ENCODE measurements around the gene CHURC1.

- TF ChIP-seq RAD21 (CRISPR knock-in tag; IDR thresholded peaks at IDR 0.05) (no peak), CAMTA2 (CRISPR knock-in tag; IDR thresholded peaks at IDR 0.05; ENCODE audit: borderline replicate concordance) (no peak), MED1 (CRISPR knock-in tag; IDR thresholded peaks at IDR 0.05) (no peak), ZFY (CRISPR knock-in tag; IDR thresholded peaks at IDR 0.05) (no peak), ZNF264 (CRISPR knock-in tag; IDR thresholded peaks at IDR 0.05) (no peak), ZNF224 (CRISPR knock-in tag; IDR thresholded peaks at IDR 0.05) (no peak), POLR2A (IDR thresholded peaks at IDR 0.05; ENCODE audit: insufficient read depth in 1 of 2, low read depth in 2 of 2, low read length in 2 of 2) (no peak), SNAPC4 (CRISPR knock-in tag; IDR thresholded peaks at IDR 0.05) (no peak), CTCF (CRISPR knock-in tag; IDR thresholded peaks at IDR 0.05) (no peak), SPEN (CRISPR knock-in tag; IDR thresholded peaks at IDR 0.05; ENCODE audit: low read depth) (no peak)
Observed at GRCh38 chr14:64979336-64980074, 65.2 kb downstream of the CHURC1 start.
